PC-3 (cell line): Measurements from ENCODE around the gene PHTF2.

Experiments used
- CTCF ChIP-seq: fragments of 300-600 bp; sonication (generic); conservative IDR thresholded peaks from 2 replicates; pipeline ENCODE4 v1.5.1; 2017; ENCODE audit warnings: antibody characterized with exemption, low read depth, mild to moderate bottlenecking, low read length
- EZH2 ChIP-seq: fragments of 300-600 bp; sonication (generic); IDR thresholded peaks from one replicate; pipeline ENCODE4 v1.6.1; 2017; ENCODE audit warnings: antibody characterized with exemption, mild to moderate bottlenecking, low read length; ENCODE audit not compliant: unreplicated experiment
- EZH2phosphoT487 ChIP-seq: fragments of 300-600 bp; sonication (generic); IDR thresholded peaks from 2 replicates; pipeline ENCODE4 v1.6.1; 2018; ENCODE audit warnings: mild to moderate bottlenecking, antibody characterized with exemption, low read length, borderline replicate concordance

- no peak for TF ChIP-seq CTCF
- TF ChIP-seq EZH2 = no peak
- TF ChIP-seq EZH2phosphoT487 = no peak
Observed at GRCh38 chr7:77954773-77955555, 156.4 kb downstream of the PHTF2 start.
